Measurements from ENCODE around the gene DIPK2B.

Gene DIPK2B

GRCh38 chrX:45157647-45158046 is 43.0 kb downstream of the DIPK2B start:
- DNase-seq = no peak

- DNase-seq = no peak
Measured at GRCh38 chrX:45154462-45154861, 46.2 kb downstream of the DIPK2B start.

- DNase-seq = no peak
Measured at GRCh38 chrX:45154033-45154360, 46.7 kb downstream of the DIPK2B start.
